SU-DHL-6 (cell line): ENCODE data around the gene SOX1.

Source experiments
- H2AFZ ChIP-seq: fragments of 200-600 bp; sonication (generic); 2 replicates; pipeline ENCODE4 v1.6.1; 2014; ENCODE audit warnings: low read depth, mild to moderate bottlenecking, moderate library complexity, mixed read lengths, antibody characterized with exemption, low read length; ENCODE audit not compliant: severe bottlenecking
- H3F3A ChIP-seq: fragments of 200-600 bp; shearing (Covaris generic); 2 replicates; pipeline ENCODE4 v1.6.0; 2016; ENCODE audit warnings: antibody characterized with exemption, mild to moderate bottlenecking; ENCODE audit not compliant: insufficient read depth
- H3K27ac ChIP-seq: fragments of 200-600 bp; sonication (generic); 2 replicates; pipeline ENCODE4 v1.5.1; 2016; ENCODE audit warnings: low read depth, mild to moderate bottlenecking, low read length, moderate library complexity, mixed read lengths
- H3K27me3 ChIP-seq: fragments of 200-600 bp; sonication (generic), shearing (Covaris generic); 2 replicates; pipeline ENCODE4 v1.6.0; 2014; ENCODE audit warnings: mild to moderate bottlenecking, low read length
- H3K36me3 ChIP-seq: fragments of 200-600 bp; sonication (generic); 2 replicates; pipeline ENCODE4 v1.6.1; 2014; ENCODE audit warnings: mild to moderate bottlenecking, low read length, mixed read lengths
- H3K4me2 ChIP-seq: fragments of 300-600, 200-600 bp; shearing (Covaris generic), sonication (generic); 2 replicates; pipeline ENCODE4 v1.6.0; 2014; ENCODE audit warnings: low read length, low read depth, mild to moderate bottlenecking; ENCODE audit not compliant: poor library complexity, severe bottlenecking
- H3K4me3 ChIP-seq: fragments of 200-600 bp; sonication (generic); 2 replicates; pipeline ENCODE4 v1.5.1; 2014; ENCODE audit warnings: antibody characterized with exemption, low read length, mild to moderate bottlenecking, mixed read lengths; ENCODE audit not compliant: insufficient read depth, poor library complexity, severe bottlenecking
- H3K79me2 ChIP-seq: fragments of 200-600 bp; sonication (generic); 2 replicates; pipeline ENCODE4 v1.6.1; 2014; ENCODE audit warnings: mild to moderate bottlenecking, low read length, moderate library complexity; ENCODE audit not compliant: insufficient read depth
- H3K9ac ChIP-seq: fragments of 200-600 bp; sonication (generic); 2 replicates; pipeline ENCODE4 v1.7.0; 2014; ENCODE audit warnings: mild to moderate bottlenecking, low read length
- H3K9me2 ChIP-seq: fragments of 200-600 bp; sonication (generic); replicated peaks from 2 replicates; pipeline ENCODE4 v1.6.1; 2014; ENCODE audit warnings: low read length; ENCODE audit not compliant: insufficient read depth
- H3K9me3 ChIP-seq: fragments of 200-600 bp; sonication (generic); 2 replicates; pipeline ENCODE4 v1.6.1; 2014; ENCODE audit warnings: low read length, mixed read lengths; ENCODE audit not compliant: insufficient read depth
- H4K20me1 ChIP-seq: fragments of 200-600 bp; sonication (generic); 2 replicates; pipeline ENCODE4 v1.6.1; 2014; ENCODE audit warnings: low read depth, mild to moderate bottlenecking, antibody characterized with exemption, low read length, moderate library complexity, mixed read lengths
- EZH2phosphoT487 ChIP-seq: fragments of 200-600 bp; sonication (generic), shearing (Covaris generic); conservative IDR thresholded peaks from 2 replicates; pipeline ENCODE4 v1.6.1; 2018; ENCODE audit warnings: mild to moderate bottlenecking, antibody characterized with exemption, low read length, moderate library complexity, mixed read lengths
- TF ChIP-seq, protein P1 (sequence below): fragments of 200-600 bp; sonication (generic); IDR thresholded peaks from one replicate; pipeline ENCODE4 v1.5.1; 2017; ENCODE audit warnings: antibody characterized with exemption, mild to moderate bottlenecking, low read length, moderate library complexity; ENCODE audit not compliant: insufficient read depth, poor library complexity, severe bottlenecking

The SOX1 gene

DNA sequence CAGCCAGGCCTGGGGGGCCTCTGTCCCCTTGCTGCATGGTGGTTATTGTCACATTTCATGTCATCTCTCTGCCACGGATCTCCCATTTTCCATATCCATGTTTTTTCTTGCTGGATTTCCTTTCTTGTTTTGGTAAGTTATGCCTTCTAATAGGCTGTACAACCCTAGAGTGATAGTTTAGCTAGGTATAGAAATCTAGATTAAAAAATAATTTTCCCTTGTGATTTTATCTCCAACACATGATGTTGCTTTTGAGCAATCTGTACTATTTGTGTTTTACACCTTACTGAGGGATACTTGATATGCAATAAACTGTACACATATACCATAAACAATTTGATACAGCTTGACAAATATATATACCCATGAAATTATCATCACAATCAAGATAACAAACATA is 17.0 kb downstream of the SOX1 start:
- no peaks in the 10 kb centered on the region for H3K79me2 ChIP-seq
- no peak overlapping the region for H3K9ac ChIP-seq

DNA sequence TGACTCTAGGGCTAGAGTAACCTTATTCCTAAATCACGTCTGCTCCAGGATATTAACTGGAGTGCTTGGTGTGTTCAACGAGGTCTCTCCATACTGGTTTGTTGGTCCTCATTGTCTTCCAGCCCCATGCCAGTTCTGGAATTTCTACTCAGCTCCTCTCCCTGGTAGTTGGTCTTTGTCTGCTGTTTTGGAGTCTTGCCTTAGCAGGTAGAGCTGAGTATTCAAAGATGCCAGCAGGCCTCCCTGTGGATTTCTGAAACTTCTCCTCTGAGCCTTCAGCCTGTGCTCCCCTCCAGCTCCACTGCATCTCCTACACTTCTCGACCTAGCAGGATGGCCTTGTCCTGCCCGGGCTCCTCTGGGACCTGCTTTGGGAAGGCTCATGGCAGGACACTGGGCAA is 25.5 kb downstream of the SOX1 start:
- TF ChIP-seq, protein P1, sequence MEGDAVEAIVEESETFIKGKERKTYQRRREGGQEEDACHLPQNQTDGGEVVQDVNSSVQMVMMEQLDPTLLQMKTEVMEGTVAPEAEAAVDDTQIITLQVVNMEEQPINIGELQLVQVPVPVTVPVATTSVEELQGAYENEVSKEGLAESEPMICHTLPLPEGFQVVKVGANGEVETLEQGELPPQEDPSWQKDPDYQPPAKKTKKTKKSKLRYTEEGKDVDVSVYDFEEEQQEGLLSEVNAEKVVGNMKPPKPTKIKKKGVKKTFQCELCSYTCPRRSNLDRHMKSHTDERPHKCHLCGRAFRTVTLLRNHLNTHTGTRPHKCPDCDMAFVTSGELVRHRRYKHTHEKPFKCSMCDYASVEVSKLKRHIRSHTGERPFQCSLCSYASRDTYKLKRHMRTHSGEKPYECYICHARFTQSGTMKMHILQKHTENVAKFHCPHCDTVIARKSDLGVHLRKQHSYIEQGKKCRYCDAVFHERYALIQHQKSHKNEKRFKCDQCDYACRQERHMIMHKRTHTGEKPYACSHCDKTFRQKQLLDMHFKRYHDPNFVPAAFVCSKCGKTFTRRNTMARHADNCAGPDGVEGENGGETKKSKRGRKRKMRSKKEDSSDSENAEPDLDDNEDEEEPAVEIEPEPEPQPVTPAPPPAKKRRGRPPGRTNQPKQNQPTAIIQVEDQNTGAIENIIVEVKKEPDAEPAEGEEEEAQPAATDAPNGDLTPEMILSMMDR: no peak
- TF ChIP-seq EZH2phosphoT487: no peak
- no peaks in the 10 kb centered on the region for H3K9me3 ChIP-seq
- no peak overlapping the region for H3K4me3 ChIP-seq
- H3K27ac ChIP-seq: no peak overlapping the region
- no peaks in the 10 kb centered on the region for H3K36me3 ChIP-seq
- H3K27me3 ChIP-seq: no peaks in the 10 kb centered on the region
- no peak overlapping the region for H2AFZ ChIP-seq
- 0 out of 2 replicates have a peak, but pooled peaks cover 4% of the 10 kb centered on the region for H3K9me2 ChIP-seq
- no peaks in the 10 kb centered on the region for H3F3A ChIP-seq
- H4K20me1 ChIP-seq: no peaks in the 10 kb centered on the region
- H3K4me2 ChIP-seq: no peak overlapping the region
- no peak overlapping the region for H3K9ac ChIP-seq
- no peaks in the 10 kb centered on the region for H3K79me2 ChIP-seq

More for the DNA sequence above, 17.0 kb downstream of the SOX1 start:
- H3F3A ChIP-seq: no peaks in the 10 kb centered on the region
- no peak overlapping the region for H3K4me3 ChIP-seq
- TF ChIP-seq, protein P1: no peak
- no peak for TF ChIP-seq EZH2phosphoT487
- no peaks in the 10 kb centered on the region for H4K20me1 ChIP-seq
- no peaks in the 10 kb centered on the region for H3K27me3 ChIP-seq
- no peak overlapping the region for H3K27ac ChIP-seq
- no peaks in the 10 kb centered on the region for H3K36me3 ChIP-seq
- H3K4me2 ChIP-seq: no peak overlapping the region
- peaks cover 22% of the 10 kb centered on the region; the same call in 1 of the 2 replicates for H3K9me3 ChIP-seq
- H2AFZ ChIP-seq: no peak overlapping the region
- H3K9me2 ChIP-seq: 0 out of 2 replicates have a peak, but pooled peaks cover 4% of the 10 kb centered on the region

DNA sequence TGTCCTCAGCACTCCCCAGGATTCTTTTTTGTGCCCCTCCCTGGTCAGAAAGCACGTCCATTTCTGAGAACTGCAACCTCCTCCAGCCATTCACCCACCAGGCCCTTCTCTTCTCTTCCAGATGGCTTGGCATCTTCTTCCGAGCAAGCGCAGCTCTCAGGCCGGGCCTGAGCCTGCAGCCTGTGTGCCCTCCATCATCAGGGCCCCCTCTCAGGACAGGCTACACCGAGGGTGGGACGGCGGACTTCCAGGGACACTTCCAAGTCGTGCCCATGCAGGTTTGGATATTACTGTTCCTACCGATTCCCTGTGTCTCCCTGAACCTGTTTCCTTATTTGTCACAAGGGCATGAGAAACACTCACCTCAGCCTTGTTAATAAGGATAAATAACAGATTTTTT is 28.4 kb downstream of the SOX1 start:
- H3K4me3 ChIP-seq: no peak overlapping the region
- H3K36me3 ChIP-seq: no peaks in the 10 kb centered on the region
- TF ChIP-seq, protein P1: no peak
- no peak for TF ChIP-seq EZH2phosphoT487
- H3K9me3 ChIP-seq: no peaks in the 10 kb centered on the region
- H3K9ac ChIP-seq: no peak overlapping the region
- H3K4me2 ChIP-seq: no peak overlapping the region
- H4K20me1 ChIP-seq: no peaks in the 10 kb centered on the region
- H3K27me3 ChIP-seq: no peaks in the 10 kb centered on the region
- no peak overlapping the region for H2AFZ ChIP-seq
- no peaks in the 10 kb centered on the region for H3F3A ChIP-seq
- no peak overlapping the region for H3K27ac ChIP-seq
- no peaks in the 10 kb centered on the region for H3K79me2 ChIP-seq
- no peaks in the 10 kb centered on the region for H3K9me2 ChIP-seq
